ENCODE data around the gene GIPC3.

Gene GIPC3

GRCh38 chr19:3638208-3639193, 53.2 kb downstream of the GIPC3 start:
- TF ChIP-seq, protein P1, sequence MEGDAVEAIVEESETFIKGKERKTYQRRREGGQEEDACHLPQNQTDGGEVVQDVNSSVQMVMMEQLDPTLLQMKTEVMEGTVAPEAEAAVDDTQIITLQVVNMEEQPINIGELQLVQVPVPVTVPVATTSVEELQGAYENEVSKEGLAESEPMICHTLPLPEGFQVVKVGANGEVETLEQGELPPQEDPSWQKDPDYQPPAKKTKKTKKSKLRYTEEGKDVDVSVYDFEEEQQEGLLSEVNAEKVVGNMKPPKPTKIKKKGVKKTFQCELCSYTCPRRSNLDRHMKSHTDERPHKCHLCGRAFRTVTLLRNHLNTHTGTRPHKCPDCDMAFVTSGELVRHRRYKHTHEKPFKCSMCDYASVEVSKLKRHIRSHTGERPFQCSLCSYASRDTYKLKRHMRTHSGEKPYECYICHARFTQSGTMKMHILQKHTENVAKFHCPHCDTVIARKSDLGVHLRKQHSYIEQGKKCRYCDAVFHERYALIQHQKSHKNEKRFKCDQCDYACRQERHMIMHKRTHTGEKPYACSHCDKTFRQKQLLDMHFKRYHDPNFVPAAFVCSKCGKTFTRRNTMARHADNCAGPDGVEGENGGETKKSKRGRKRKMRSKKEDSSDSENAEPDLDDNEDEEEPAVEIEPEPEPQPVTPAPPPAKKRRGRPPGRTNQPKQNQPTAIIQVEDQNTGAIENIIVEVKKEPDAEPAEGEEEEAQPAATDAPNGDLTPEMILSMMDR (IDR thresholded peaks at IDR 0.05) = no peak

DNA sequence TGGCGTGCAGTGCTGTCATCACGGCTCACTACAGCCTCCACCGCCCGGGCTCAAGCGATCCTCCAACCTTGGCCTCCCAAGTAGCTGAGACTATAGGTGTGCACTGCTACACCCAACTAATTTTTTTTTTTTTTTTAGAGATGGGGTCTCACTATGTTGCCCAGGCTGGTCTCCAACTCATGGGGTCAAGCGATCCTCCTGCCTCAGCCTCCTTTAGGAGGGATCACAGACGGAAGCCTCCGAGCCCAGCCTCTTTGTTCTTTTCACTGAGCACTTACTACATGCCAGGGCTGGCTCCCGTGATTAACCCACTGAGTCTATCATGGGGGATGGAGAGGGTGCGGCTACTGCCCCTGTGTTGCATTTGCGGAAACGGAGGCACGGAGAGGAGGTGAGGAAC, 54.2 kb downstream of the GIPC3 start:
- TF ChIP-seq, protein P1 (IDR thresholded peaks at IDR 0.05) = no peak

DNA sequence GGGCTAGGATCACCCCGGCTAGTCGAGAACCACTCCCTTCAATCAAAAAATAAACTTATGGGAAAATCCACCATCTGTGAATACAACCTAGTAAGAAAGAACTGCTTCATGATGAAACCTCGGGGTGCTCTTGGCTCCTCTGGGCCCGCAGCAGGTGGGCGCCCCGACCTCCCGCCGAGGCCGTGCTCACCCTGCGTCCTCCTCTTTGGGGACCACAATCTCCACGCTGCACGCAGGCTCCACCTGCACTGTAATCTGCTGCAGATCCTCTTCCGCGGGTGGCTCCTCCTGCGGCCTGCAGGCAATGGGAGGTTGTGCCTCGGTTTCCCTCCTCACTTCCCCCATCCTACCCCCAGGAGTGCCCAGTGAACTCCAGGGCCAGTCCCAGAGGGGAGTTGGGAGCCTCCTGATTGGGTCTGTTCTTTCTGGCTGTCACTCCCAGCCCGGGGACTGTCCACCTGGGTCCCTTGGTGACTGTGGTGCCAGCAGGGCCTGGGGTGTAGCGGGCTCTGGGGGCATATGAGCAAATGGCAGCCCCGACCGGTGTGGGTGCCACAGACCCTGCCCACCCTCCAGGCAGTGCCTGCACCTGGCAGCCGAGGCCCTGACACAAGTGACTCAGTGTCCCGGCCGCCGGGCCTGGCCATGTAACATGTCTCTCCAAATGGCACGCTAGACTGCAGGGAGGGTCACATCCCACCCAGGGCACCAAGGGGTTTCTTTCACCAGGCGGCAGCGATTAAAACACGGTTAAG, 56.4 kb downstream of the GIPC3 start:
- TF ChIP-seq, protein P1 (IDR thresholded peaks at IDR 0.05) = no peak

GRCh38 chr19:3642296-3642695, 57.0 kb downstream of the GIPC3 start:
- TF ChIP-seq, protein P1 (IDR thresholded peaks at IDR 0.05) = no peak

All from LNCAP (cell line).